ENCODE measurements around the gene SIGMAR1. TPM values are rescaled to one million over a fixed set of nuclear protein-coding genes. Genes with fewer than 3 reads are reported as not detected.

The SIGMAR1 gene
- total and polyA plus RNA-seq, 4 donors, result 116 to 210 (median 178) TPM

- TF ChIP-seq, protein P1, sequence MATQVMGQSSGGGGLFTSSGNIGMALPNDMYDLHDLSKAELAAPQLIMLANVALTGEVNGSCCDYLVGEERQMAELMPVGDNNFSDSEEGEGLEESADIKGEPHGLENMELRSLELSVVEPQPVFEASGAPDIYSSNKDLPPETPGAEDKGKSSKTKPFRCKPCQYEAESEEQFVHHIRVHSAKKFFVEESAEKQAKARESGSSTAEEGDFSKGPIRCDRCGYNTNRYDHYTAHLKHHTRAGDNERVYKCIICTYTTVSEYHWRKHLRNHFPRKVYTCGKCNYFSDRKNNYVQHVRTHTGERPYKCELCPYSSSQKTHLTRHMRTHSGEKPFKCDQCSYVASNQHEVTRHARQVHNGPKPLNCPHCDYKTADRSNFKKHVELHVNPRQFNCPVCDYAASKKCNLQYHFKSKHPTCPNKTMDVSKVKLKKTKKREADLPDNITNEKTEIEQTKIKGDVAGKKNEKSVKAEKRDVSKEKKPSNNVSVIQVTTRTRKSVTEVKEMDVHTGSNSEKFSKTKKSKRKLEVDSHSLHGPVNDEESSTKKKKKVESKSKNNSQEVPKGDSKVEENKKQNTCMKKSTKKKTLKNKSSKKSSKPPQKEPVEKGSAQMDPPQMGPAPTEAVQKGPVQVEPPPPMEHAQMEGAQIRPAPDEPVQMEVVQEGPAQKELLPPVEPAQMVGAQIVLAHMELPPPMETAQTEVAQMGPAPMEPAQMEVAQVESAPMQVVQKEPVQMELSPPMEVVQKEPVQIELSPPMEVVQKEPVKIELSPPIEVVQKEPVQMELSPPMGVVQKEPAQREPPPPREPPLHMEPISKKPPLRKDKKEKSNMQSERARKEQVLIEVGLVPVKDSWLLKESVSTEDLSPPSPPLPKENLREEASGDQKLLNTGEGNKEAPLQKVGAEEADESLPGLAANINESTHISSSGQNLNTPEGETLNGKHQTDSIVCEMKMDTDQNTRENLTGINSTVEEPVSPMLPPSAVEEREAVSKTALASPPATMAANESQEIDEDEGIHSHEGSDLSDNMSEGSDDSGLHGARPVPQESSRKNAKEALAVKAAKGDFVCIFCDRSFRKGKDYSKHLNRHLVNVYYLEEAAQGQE (IDR thresholded peaks at IDR 0.05), result no peak
Observed at GRCh38 chr9:34624475-34625185, 13.0 kb downstream of the SIGMAR1 start (continued).

GRCh38 chr9:34623374-34624235 lies 14.0 kb downstream of the SIGMAR1 start:
- no peak for TF ChIP-seq GABPA (IDR thresholded peaks at IDR 0.05 in 1 of 2, conservative IDR thresholded peaks at IDR 0.05 in 1 of 2)
- no peak overlapping the region for H3K27ac ChIP-seq (ENCODE audit: low read depth in 1 of 2, low read length in 2 of 2)
- DNase-seq (ENCODE audit: low spot score), result no peak
- H3K36me3 ChIP-seq (ENCODE audit: control insufficient read depth in 4 of 4, insufficient read depth in 3 of 4, low read depth in 1 of 4, low read length in 3 of 4), result no peaks in the 10 kb centered on the region
- peaks cover under 1 to 21% (median 17%) of the 10 kb centered on the region in 4 donors for H3K4me1 ChIP-seq (ENCODE audit: control insufficient read depth in 4 of 4, insufficient read depth in 4 of 4, low read length in 3 of 4)
- no peaks in the 10 kb centered on the region for H3K9me3 ChIP-seq (ENCODE audit: control insufficient read depth in 4 of 4, low read length in 3 of 4)
- H3K9ac ChIP-seq (ENCODE audit: low read depth in 1 of 2, low read length in 2 of 2), result no peak overlapping the region
- no peak overlapping the region for H3K4me3 ChIP-seq (ENCODE audit: low read depth in 1 of 3, low read length in 3 of 3)
- 59% methylated on average over 63 of the region's 63 CpGs for WGBS
- H3K27me3 ChIP-seq (ENCODE audit: control insufficient read depth in 4 of 4, insufficient read depth in 4 of 4, low read length in 3 of 4), result no peaks in the 10 kb centered on the region

DNA sequence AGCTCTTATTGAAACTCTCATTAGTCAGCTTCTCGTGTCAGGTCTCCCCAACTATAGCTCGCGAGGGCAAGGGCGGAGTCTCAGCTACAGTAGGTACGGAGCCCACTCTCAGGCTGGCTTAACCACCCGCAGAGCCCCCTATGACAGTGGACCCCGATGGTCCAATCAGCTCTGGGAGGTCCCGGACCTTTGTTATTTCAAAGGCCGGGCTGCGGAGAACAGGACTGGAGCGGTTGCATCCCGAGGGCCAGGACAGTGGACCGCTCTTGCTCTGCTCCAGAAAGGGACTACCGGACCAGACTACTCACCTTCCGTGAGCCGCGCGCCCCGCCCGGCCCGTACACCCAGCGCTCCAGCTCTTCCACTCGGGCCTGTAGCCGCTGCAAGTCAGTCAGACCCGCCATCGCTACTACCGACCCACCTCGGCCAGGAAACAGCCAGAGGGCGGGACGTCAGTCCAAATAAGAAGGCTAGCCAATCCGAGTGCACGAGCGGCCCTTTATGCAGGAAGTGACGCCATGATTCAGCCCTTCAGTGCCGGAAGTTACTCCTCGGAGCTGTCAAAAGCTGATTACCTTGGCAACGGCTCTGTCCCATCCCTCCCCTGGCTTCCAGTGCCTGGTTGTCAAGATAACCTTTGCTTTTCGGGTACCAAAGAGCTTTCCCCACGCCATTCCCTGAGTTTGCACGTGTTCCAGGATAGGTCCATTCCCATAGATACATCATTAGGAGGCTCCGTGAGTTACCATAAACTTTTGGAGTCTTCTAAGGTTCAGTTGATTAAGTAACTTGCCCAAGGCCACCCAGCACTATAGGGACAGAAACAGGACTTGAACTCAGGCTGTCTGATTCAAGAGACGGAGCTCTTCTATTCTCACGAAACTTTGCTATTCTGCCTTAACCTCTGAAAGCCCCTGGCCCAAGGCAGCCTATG lies 17.3 kb downstream of the SIGMAR1 start, which contains the start of gene DCTN3:
Gene DCTN3 (minus strand): TSS at position 435 of the 934 bp plus-strand sequence. CDS start 31 bp downstream, at position 404.
- H3K9ac ChIP-seq (ENCODE audit: low read depth in 1 of 2, low read length in 2 of 2), result peak within 1 kb of the TSS; percentile 70 to 84
- WGBS, result 5% methylated on average over 43 of the region's 43 CpGs
- TF ChIP-seq, protein P2, sequence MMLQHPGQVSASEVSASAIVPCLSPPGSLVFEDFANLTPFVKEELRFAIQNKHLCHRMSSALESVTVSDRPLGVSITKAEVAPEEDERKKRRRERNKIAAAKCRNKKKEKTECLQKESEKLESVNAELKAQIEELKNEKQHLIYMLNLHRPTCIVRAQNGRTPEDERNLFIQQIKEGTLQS (IDR thresholded peaks at IDR 0.05), result no peak
- TF ChIP-seq, protein P3, sequence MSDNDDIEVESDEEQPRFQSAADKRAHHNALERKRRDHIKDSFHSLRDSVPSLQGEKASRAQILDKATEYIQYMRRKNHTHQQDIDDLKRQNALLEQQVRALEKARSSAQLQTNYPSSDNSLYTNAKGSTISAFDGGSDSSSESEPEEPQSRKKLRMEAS (IDR thresholded peaks at IDR 0.05), result no peak
- no peak for TF ChIP-seq NR2F2 (IDR thresholded peaks at IDR 0.05)
- TF ChIP-seq EGR1 (IDR thresholded peaks at IDR 0.05; ENCODE audit: low read depth in 2 of 2), result no peak
- peak; percentile 47 for TF ChIP-seq SP1 (IDR thresholded peaks at IDR 0.05)
- TF ChIP-seq, protein P1 (IDR thresholded peaks at IDR 0.05), result no peak
- peak; percentile 91 for TF ChIP-seq YY1 (IDR thresholded peaks at IDR 0.05)
- TF ChIP-seq RAD21 (IDR thresholded peaks at IDR 0.05), result no peak
- TF ChIP-seq HNF4G (IDR thresholded peaks at IDR 0.05), result no peak
- TF ChIP-seq JUND (IDR thresholded peaks at IDR 0.05), result peak in 1 of 2 donors; percentile 20
- no peak for TF ChIP-seq CTCF (IDR thresholded peaks at IDR 0.05; ENCODE audit: low read depth, low read length, missing input control)
- TF ChIP-seq FOXA2 (IDR thresholded peaks at IDR 0.05), result no peak
- TF ChIP-seq GABPA (IDR thresholded peaks at IDR 0.05 in 1 of 2, conservative IDR thresholded peaks at IDR 0.05 in 1 of 2), result peak; percentile 98 to 99
- peak in 1 of 2 donors; percentile 15 for TF ChIP-seq RXRA (IDR thresholded peaks at IDR 0.05)
- peak in 1 of 2 donors; percentile 11 for TF ChIP-seq HNF4A (conservative IDR thresholded peaks at IDR 0.05)

More for the DNA sequence above, 17.3 kb downstream of the SIGMAR1 start, which contains the start of gene DCTN3:
- peaks cover 0 to 12% (median 10%) of the 10 kb centered on the region in 4 donors for H3K4me1 ChIP-seq (ENCODE audit: control insufficient read depth in 4 of 4, insufficient read depth in 4 of 4, low read length in 3 of 4)
- H3K4me3 ChIP-seq (ENCODE audit: low read depth in 1 of 3, low read length in 3 of 3), result peak within 1 kb of the TSS; percentile 64 to 74 (median 73)
- peaks cover 0 to 23% (median 19%) of the 10 kb centered on the region in 4 donors for H3K36me3 ChIP-seq (ENCODE audit: control insufficient read depth in 4 of 4, insufficient read depth in 3 of 4, low read depth in 1 of 4, low read length in 3 of 4)
- peak; percentile 87 for DNase-seq (ENCODE audit: low spot score)
- peak within 1 kb of the TSS in 1 of 2 donors; percentile 36 for H3K27ac ChIP-seq (ENCODE audit: low read depth in 1 of 2, low read length in 2 of 2)
- no peaks in the 10 kb centered on the region for H3K27me3 ChIP-seq (ENCODE audit: control insufficient read depth in 4 of 4, insufficient read depth in 4 of 4, low read length in 3 of 4)
- no peaks in the 10 kb centered on the region for H3K9me3 ChIP-seq (ENCODE audit: control insufficient read depth in 4 of 4, low read length in 3 of 4)

Measured in liver (tissue), 9 donors.